ENCODE data around the gene ANKRD39. TPM values are rescaled to one million over a fixed set of nuclear protein-coding genes. Genes with fewer than 3 reads are reported as not detected.

The ANKRD39 gene
- total and polyA plus RNA-seq, 2 donors (not counting 1 experiment from before 2014, with no cell fraction given), result 14.8 to 19.3 TPM

DNA sequence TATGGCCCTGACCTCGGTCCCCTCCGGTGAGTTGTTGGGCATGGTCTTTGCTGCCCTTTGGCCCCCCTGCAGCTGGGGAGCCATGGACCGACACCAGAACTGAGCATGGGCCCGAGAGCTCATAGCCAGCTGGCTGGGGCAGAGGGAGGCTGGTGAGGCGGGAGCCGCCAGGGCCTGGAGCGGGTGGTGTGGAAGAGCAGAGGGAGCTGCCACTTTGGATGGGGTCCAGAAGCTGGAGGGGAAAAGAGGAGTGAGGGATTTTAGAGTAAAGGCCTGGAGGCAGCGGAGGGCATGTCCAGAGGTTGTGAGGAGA is 58.2 kb downstream of the ANKRD39 start:
- H3K4me3 ChIP-seq (ENCODE audit: control extremely low read depth in 1 of 5, extremely low read depth in 1 of 5, insufficient read depth in 1 of 5, low read depth in 2 of 5, low read length in 4 of 5), result no peak overlapping the region
- Mint-ChIP-seq H3K27ac (no peak overlapping the region), H3K4me3 (no peak overlapping the region), H3K27me3 (no peaks in the 10 kb centered on the region), H3K4me1 (peaks cover 2% of the 10 kb centered on the region), H3K9me3 (ENCODE audit: insufficient read depth) (no peaks in the 10 kb centered on the region)
- CTCF ChIA-PET, result interaction anchor here (1.1 to 3.8 kb wide), 7 partner anchors 15 to 245 kb away, joined by 4 to 45 read pairs (median 7); partner anchors contain the start of genes CNNM4 and KANSL3
- no peak for ATAC-seq (ENCODE audit: low read depth)
- H3K27me3 ChIP-seq (replicated peaks in 1 of 4; ENCODE audit: control extremely low read depth in 1 of 4, control insufficient read depth in 3 of 4, insufficient read depth in 4 of 4, low read length in 3 of 4), result no peaks in the 10 kb centered on the region
- TF ChIP-seq EZH2 (IDR thresholded peaks at IDR 0.05; ENCODE audit: borderline replicate concordance, insufficient read depth, low read depth, low read length, poor library complexity, severe bottlenecking), result no peak
- TF ChIP-seq, protein P1, sequence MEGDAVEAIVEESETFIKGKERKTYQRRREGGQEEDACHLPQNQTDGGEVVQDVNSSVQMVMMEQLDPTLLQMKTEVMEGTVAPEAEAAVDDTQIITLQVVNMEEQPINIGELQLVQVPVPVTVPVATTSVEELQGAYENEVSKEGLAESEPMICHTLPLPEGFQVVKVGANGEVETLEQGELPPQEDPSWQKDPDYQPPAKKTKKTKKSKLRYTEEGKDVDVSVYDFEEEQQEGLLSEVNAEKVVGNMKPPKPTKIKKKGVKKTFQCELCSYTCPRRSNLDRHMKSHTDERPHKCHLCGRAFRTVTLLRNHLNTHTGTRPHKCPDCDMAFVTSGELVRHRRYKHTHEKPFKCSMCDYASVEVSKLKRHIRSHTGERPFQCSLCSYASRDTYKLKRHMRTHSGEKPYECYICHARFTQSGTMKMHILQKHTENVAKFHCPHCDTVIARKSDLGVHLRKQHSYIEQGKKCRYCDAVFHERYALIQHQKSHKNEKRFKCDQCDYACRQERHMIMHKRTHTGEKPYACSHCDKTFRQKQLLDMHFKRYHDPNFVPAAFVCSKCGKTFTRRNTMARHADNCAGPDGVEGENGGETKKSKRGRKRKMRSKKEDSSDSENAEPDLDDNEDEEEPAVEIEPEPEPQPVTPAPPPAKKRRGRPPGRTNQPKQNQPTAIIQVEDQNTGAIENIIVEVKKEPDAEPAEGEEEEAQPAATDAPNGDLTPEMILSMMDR (IDR thresholded peaks at IDR 0.05), result no peak
- peaks cover 23 to 28% of the 10 kb centered on the region in 2 donors for H3K4me1 ChIP-seq (ENCODE audit: control insufficient read depth in 2 of 2, insufficient read depth in 2 of 2, low read length in 2 of 2)
- no peak overlapping the region for H3K27ac ChIP-seq (ENCODE audit: low read length in 2 of 2)
- intact Hi-C loops (cut with micrococcal nuclease), result no loop called here
- 98% methylated on average over 8 of the region's 8 CpGs for WGBS (ENCODE audit: insufficient coverage)
- H3K9me3 ChIP-seq (ENCODE audit: control extremely low read depth in 1 of 3, control insufficient read depth in 2 of 3, insufficient read depth in 1 of 3, low read length in 2 of 3), result peaks cover 0 to under 1% (median 0%) of the 10 kb centered on the region in 3 donors
- no peak overlapping the region for H3K9ac ChIP-seq (ENCODE audit: low read length)
- H4K20me1 ChIP-seq (ENCODE audit: control insufficient read depth, insufficient read depth, low read length, poor library complexity, severe bottlenecking), result no peaks in the 10 kb centered on the region
- H3K4me2 ChIP-seq (replicated peaks; ENCODE audit: low read depth, low read length, poor library complexity, severe bottlenecking), result no peak overlapping the region
- no peak for DNase-seq
- POLR2A ChIA-PET, result interaction anchor here (1.9 kb wide), 1 partner anchor 17 kb away, joined by 5 read pairs; the partner anchor contains the start of gene CNNM3
- H3K36me3 ChIP-seq (replicated peaks in 1 of 2; ENCODE audit: control extremely low read depth in 1 of 2, control insufficient read depth in 1 of 2, extremely low read depth in 1 of 2, insufficient read depth in 2 of 2, low read length in 1 of 2), result peaks cover 0 to 37% of the 10 kb centered on the region in 2 experiments
- no peak overlapping the region for H2AFZ ChIP-seq (ENCODE audit: insufficient read depth, low read depth, low read length, poor library complexity, severe bottlenecking)
- peaks cover 5% of the 10 kb centered on the region for H3K79me2 ChIP-seq (ENCODE audit: control insufficient read depth, insufficient read depth, low read length)

- DNase-seq, result no peak
- Histone ChIP-seq H3K27ac (ENCODE audit: low read length in 2 of 2) (no peak overlapping the region), H3K36me3 (replicated peaks in 1 of 2; ENCODE audit: control extremely low read depth in 1 of 2, control insufficient read depth in 1 of 2, extremely low read depth in 1 of 2, insufficient read depth in 2 of 2, low read length in 1 of 2) (peaks cover 0 to 37% of the 10 kb centered on the region in 2 experiments), H3K4me2 (replicated peaks; ENCODE audit: low read depth, low read length, poor library complexity, severe bottlenecking) (no peak overlapping the region), H3K9ac (ENCODE audit: low read length) (no peak overlapping the region), H4K20me1 (ENCODE audit: control insufficient read depth, insufficient read depth, low read length, poor library complexity, severe bottlenecking) (no peaks in the 10 kb centered on the region), H3K27me3 (replicated peaks in 1 of 4; ENCODE audit: control extremely low read depth in 1 of 4, control insufficient read depth in 3 of 4, insufficient read depth in 4 of 4, low read length in 3 of 4) (no peaks in the 10 kb centered on the region), H2AFZ (ENCODE audit: insufficient read depth, low read depth, low read length, poor library complexity, severe bottlenecking) (no peak overlapping the region), H3K79me2 (ENCODE audit: control insufficient read depth, insufficient read depth, low read length) (peaks cover 8% of the 10 kb centered on the region), H3K9me3 (ENCODE audit: control extremely low read depth in 1 of 3, control insufficient read depth in 2 of 3, insufficient read depth in 1 of 3, low read length in 2 of 3) (no peaks in the 10 kb centered on the region), H3K4me3 (ENCODE audit: control extremely low read depth in 1 of 5, extremely low read depth in 1 of 5, insufficient read depth in 1 of 5, low read depth in 2 of 5, low read length in 4 of 5) (no peak overlapping the region), H3K4me1 (ENCODE audit: control insufficient read depth in 2 of 2, insufficient read depth in 2 of 2, low read length in 2 of 2) (peaks cover 23 to 28% of the 10 kb centered on the region in 2 donors)
- CTCF ChIA-PET, result interaction anchor here (0.9 to 3.8 kb wide), 6 partner anchors 17 to 193 kb away, joined by 3 to 45 read pairs (median 4); partner anchors contain the start of gene CNNM4
- intact Hi-C loops (cut with micrococcal nuclease), result no loop called here
- no peaks in the 10 kb centered on the region for H3K9me3 Mint-ChIP-seq (ENCODE audit: insufficient read depth)
- TF ChIP-seq, protein P1 (IDR thresholded peaks at IDR 0.05), result no peak
- TF ChIP-seq EZH2 (IDR thresholded peaks at IDR 0.05; ENCODE audit: borderline replicate concordance, insufficient read depth, low read depth, low read length, poor library complexity, severe bottlenecking), result no peak
- 97% methylated on average over 15 of the region's 23 CpGs for WGBS (ENCODE audit: insufficient coverage)
- H3K4me3 Mint-ChIP-seq, result no peak overlapping the region
- H3K27ac Mint-ChIP-seq, result no peak overlapping the region
- peaks cover 5% of the 10 kb centered on the region for H3K4me1 Mint-ChIP-seq
- H3K27me3 Mint-ChIP-seq, result no peaks in the 10 kb centered on the region
- ATAC-seq (ENCODE audit: low read depth), result no peak
- POLR2A ChIA-PET, result no interaction called here
Observed at GRCh38 chr2:96798733-96799622, 58.8 kb downstream of the ANKRD39 start.

Data from B cell (primary cell).